ENCODE measurements around the gene PSMG4. TPM values are rescaled to one million over a fixed set of nuclear protein-coding genes. Genes with fewer than 3 reads are reported as not detected.

PSMG4 gene
- total and polyA plus RNA-seq, 10 of the 15 experiments (the other 5 are each of a cell fraction or from before 2014, with no cell fraction given), result 7.1 to 62.6 (median 29.8) TPM

GRCh38 chr6:3258720-3259490 is at the start of gene PSMG4 (continued):
- TF ChIP-seq ATF2 (IDR thresholded peaks at IDR 0.05; ENCODE audit: low read length), result no peak
- TF ChIP-seq HDAC2 (IDR thresholded peaks at IDR 0.05), result no peak
- TF ChIP-seq GABPA (IDR thresholded peaks at IDR 0.05; ENCODE audit: low read depth), result no peak
- no peak for TF ChIP-seq CUX1 (IDR thresholded peaks at IDR 0.05; ENCODE audit: insufficient replicate concordance, low read depth, low read length)
- peak; percentile 68 for TF ChIP-seq NR2C2 (IDR thresholded peaks at IDR 0.05; ENCODE audit: borderline replicate concordance, control insufficient read depth, insufficient read length, low read depth)
- peak; percentile 57 for TF ChIP-seq CREM (IDR thresholded peaks at IDR 0.05; ENCODE audit: low read depth)
- no peak for TF ChIP-seq BMI1 (IDR thresholded peaks at IDR 0.05; ENCODE audit: borderline replicate concordance)
- no peak for TF ChIP-seq RFX5 (IDR thresholded peaks at IDR 0.05; ENCODE audit: low read depth, low read length)
- peak; percentile 86 to 98 for TF ChIP-seq SRF (IDR thresholded peaks at IDR 0.05; ENCODE audit: low read depth in 2 of 2, low read length in 2 of 2)
- no peak for TF ChIP-seq TBL1XR1 (IDR thresholded peaks at IDR 0.05; ENCODE audit: low read depth, low read length)
- TF ChIP-seq TCF3 (IDR thresholded peaks at IDR 0.05; ENCODE audit: borderline replicate concordance, insufficient read depth, low read depth, low read length), result peak; percentile 71; the same call in 1 of the 2 replicates
- peak; percentile 84 for TF ChIP-seq MXI1 (IDR thresholded peaks at IDR 0.05; ENCODE audit: low read depth, low read length)
- TF ChIP-seq IRF5 (IDR thresholded peaks at IDR 0.05; ENCODE audit: borderline replicate concordance), result no peak
- TF ChIP-seq MTA3 (IDR thresholded peaks at IDR 0.05; ENCODE audit: borderline replicate concordance, low read length), result no peak
- TF ChIP-seq SP1 (IDR thresholded peaks at IDR 0.05; ENCODE audit: low read depth, low read length), result peak; percentile 60
- peak; percentile 62 for TF ChIP-seq HCFC1 (IDR thresholded peaks at IDR 0.05; ENCODE audit: low read length)
- no peak for TF ChIP-seq SKIL (IDR thresholded peaks at IDR 0.05; ENCODE audit: low read depth, poor library complexity, severe bottlenecking)
- no peak for TF ChIP-seq TCF7 (IDR thresholded peaks at IDR 0.05; ENCODE audit: borderline replicate concordance)
- TF ChIP-seq ZSCAN29 (IDR thresholded peaks at IDR 0.05), result no peak
- TF ChIP-seq DPF2 (IDR thresholded peaks at IDR 0.05), result peak; percentile 64; the same call in 1 of the 2 replicates
- TF ChIP-seq MAX (IDR thresholded peaks at IDR 0.05; ENCODE audit: low read depth, low read length), result peak; percentile 74

Data from GM12878 (cell line).